HepG2 (cell line): ENCODE results near the gene SH3GL1. TPM values are rescaled to one million over a fixed set of nuclear protein-coding genes. Genes with fewer than 3 reads are reported as not detected.

Experiments used
- ATAC-seq: fragments of 200-7000 bp; cut with Tn5 transposase; 3 replicates; pipeline ENCODE4 v1.9.1; 2020; ENCODE audit warnings: mild to moderate bottlenecking, moderate library complexity
- BruUV-seq: library from RNA; stranded (reverse); fragments of 400-500 nt; replicated peaks from 2 replicates; lab custom pipeline; 2021; lab: Mats Ljungman, UMichigan
- CTCF ChIA-PET: fragments of 300-600 bp; formaldehyde crosslinking; extraction: SDS; loops from one replicate; lab custom pipeline; 2021; ENCODE audit warnings: low total read pairs, inconsistent platforms, low intra/inter-chr PET ratio; lab: Yijun Ruan, JAX
- POLR2A ChIA-PET: fragments of 350-600 bp; sonication (Branson Sonifier 250); formaldehyde crosslinking; loops from one replicate; lab custom pipeline; 2020; ENCODE audit warnings: antibody characterized with exemption, inconsistent platforms; lab: Yijun Ruan, JAX
- DNase-seq: peaks from one replicate; pipeline ENCODE4 v3.0.0-alpha.2; 2015; ENCODE audit warnings: low spot score
- FAIRE-seq: peaks from 3 replicates; lab custom pipeline; 2011; peaks lifted over from hg19 to GRCh38; lab: Jason Lieb, UNC
- H2AFZ ChIP-seq: one replicate; pipeline ENCODE4 v1.6.1; 2011; ENCODE audit warnings: low read length, inconsistent platforms
- H3K27ac ChIP-seq: fragments of 300-600 bp; 3 replicates; pipeline ENCODE4 v1.8.0; 2011; ENCODE audit warnings: mixed run types, mild to moderate bottlenecking, mixed read lengths, low read length, inconsistent platforms; ENCODE audit not compliant: insufficient read depth; ENCODE audit errors: extremely low read length
- H3K27me3 ChIP-seq, 2 experiments: fragments of 200-600 bp in 1 of 2; 2 replicates in 1 of 2; 3 replicates in 1 of 2; pipeline versions ENCODE4 v1.6.0 to v1.8.0; 2011; ENCODE audit warnings: low read length in 2 of 2, mild to moderate bottlenecking in 2 of 2, moderate library complexity in 2 of 2, inconsistent platforms in 1 of 2; ENCODE audit not compliant: insufficient read depth in 2 of 2, control insufficient read depth in 1 of 2
- H3K36me3 ChIP-seq, 2 experiments: fragments of 200-600 bp in 1 of 2; replicated peaks in 1 of 2; 2 replicates in 1 of 2; 3 replicates in 1 of 2; pipeline versions ENCODE4 v1.5.1 to v1.8.0; 2011; ENCODE audit warnings: low read length in 2 of 2, inconsistent platforms in 1 of 2; ENCODE audit not compliant: insufficient read depth in 2 of 2, control insufficient read depth in 1 of 2
- H3K4me1 ChIP-seq: 2 replicates; pipeline ENCODE4 v1.5.1; 2012; ENCODE audit warnings: low read length, inconsistent platforms; ENCODE audit not compliant: insufficient read depth
- H3K4me2 ChIP-seq: 2 replicates; pipeline ENCODE4 v1.6.0; 2011; ENCODE audit warnings: low read depth, low read length, inconsistent platforms
- H3K4me3 ChIP-seq, 3 experiments: fragments of 200-600 bp in 1 of 3; sonication (generic), shearing (Covaris generic) in 1 of 3; replicated peaks in 1 of 3; 2 replicates each; pipeline ENCODE4 v1.5.1; 2011 to 2016; ENCODE audit warnings: low read length in 3 of 3, inconsistent platforms in 2 of 3, low read depth in 2 of 3, mild to moderate bottlenecking in 2 of 3, control low read depth in 1 of 3, mixed read lengths in 1 of 3; ENCODE audit not compliant: insufficient read depth in 1 of 3
- H3K79me2 ChIP-seq: one replicate; pipeline ENCODE4 v1.6.1; 2011; ENCODE audit warnings: low read length, inconsistent platforms; ENCODE audit not compliant: insufficient read depth
- H3K9ac ChIP-seq: 2 replicates; pipeline ENCODE4 v1.6.0; 2011; ENCODE audit warnings: mild to moderate bottlenecking, low read depth, low read length, inconsistent platforms; ENCODE audit not compliant: insufficient read depth
- H3K9me3 ChIP-seq: 2 replicates; pipeline ENCODE4 v1.5.1; 2012; ENCODE audit warnings: mild to moderate bottlenecking, low read length
- H4K20me1 ChIP-seq: 2 replicates; pipeline ENCODE4 v1.6.0; 2011; ENCODE audit warnings: inconsistent platforms, mild to moderate bottlenecking, low read length, moderate library complexity; ENCODE audit not compliant: insufficient read depth
- CEBPB ChIP-seq: IDR thresholded peaks from 2 replicates; pipeline ENCODE4 v1.6.1; 2011; ENCODE audit warnings: low read depth, low read length, improper control_type of control experiment, borderline replicate concordance
- LCORL ChIP-seq, 2 experiments: fragments of 450-650 bp in 1 of 2; sonication (generic) in 1 of 2; formaldehyde crosslinking in 1 of 2; IDR thresholded peaks; 2 replicates each; pipeline versions ENCODE4 v1.5.0 to v1.6.1; 2017 to 2020; ENCODE audit warnings: antibody characterized with exemption in 1 of 2, missing genetic modification reagents in 1 of 2
- RORA ChIP-seq: sonication (generic); formaldehyde crosslinking; IDR thresholded peaks from 2 replicates; pipeline ENCODE4 v1.5.0; 2020; ENCODE audit warnings: mild to moderate bottlenecking, missing genetic modification reagents, moderate library complexity
- SAP130 ChIP-seq: IDR thresholded peaks from 2 replicates; pipeline ENCODE4 v1.6.1; 2016; ENCODE audit warnings: low read depth
- SRSF1 ChIP-seq: fragments of 200-400 bp; formaldehyde crosslinking; optimal IDR thresholded peaks from 2 replicates; pipeline ENCODE3; 2017; ENCODE audit warnings: mild to moderate bottlenecking, low read depth, low read length, moderate library complexity
- ZNF547 ChIP-seq: sonication (generic); formaldehyde crosslinking; IDR thresholded peaks from 2 replicates; pipeline ENCODE4 v1.5.1; 2020; ENCODE audit warnings: mild to moderate bottlenecking, missing genetic modification reagents
- ZNF768 ChIP-seq: sonication (generic); formaldehyde crosslinking; IDR thresholded peaks from 2 replicates; pipeline ENCODE4 v1.4.0; 2020; ENCODE audit warnings: missing genetic modification reagents
- WGBS: methylation state at CpG from one replicate; pipeline ENCODE4 v1.1.6; 2017; ENCODE audit warnings: low lambda C conversion rate; 5-methylcytosine and 5-hydroxymethylcytosine counted together
- in situ Hi-C: cut with HindIII; loops from 2 replicates; pipeline ENCODE4 v1.10.0; 2017; ENCODE audit warnings: low pct_unique_long_range_greater_than_20kb; ENCODE audit not compliant: extremely low pct_ligation_motif_present
- intact Hi-C: fragments of 100-400 bp; cut with micrococcal nuclease; formaldehyde crosslinking; loops from one replicate; pipeline ENCODE4 v1.10.0; 2022; ENCODE audit not compliant: unreplicated experiment
- polyA plus RNA-seq, 8 experiments: library from polyadenylated mRNA; depleted of rRNA in 3 of 8; stranded (reverse) in 7 of 8; unstranded in 1 of 8; fragments of >200 nt; fragmentation: Illumina TruSeq in 4 of 8; extraction: Trizol in 4 of 8; gene quantifications; 2 replicates each; pipeline versions ENCODE4 v1.2.1 to v1.2.3, GENCODE V29; 2011 to 2016; ENCODE audit warnings: low read depth in 4 of 8, missing spikeins in 1 of 8, mixed read lengths in 1 of 8; ENCODE audit not compliant: insufficient read depth in 1 of 8
- total RNA-seq, 5 experiments: library from RNA; depleted of rRNA; stranded (reverse); fragments of >200 nt; fragmentation: Illumina TruSeq; extraction: Trizol; gene quantifications; 2 replicates each; pipeline ENCODE4 v1.2.3, GENCODE V29; 2016; ENCODE audit warnings: low read depth in 1 of 5
- TF ChIP-seq, protein P1 (sequence below): IDR thresholded peaks from 2 replicates; pipeline ENCODE4 v1.6.1; 2016; ENCODE audit warnings: missing compliant biosample characterization, missing genetic modification reagents, borderline replicate concordance
- TF ChIP-seq, protein P2 (sequence below): sonication (generic); formaldehyde crosslinking; IDR thresholded peaks from 2 replicates; pipeline ENCODE4 v1.5.0; 2020; ENCODE audit warnings: mild to moderate bottlenecking, missing genetic modification reagents

The SH3GL1 gene
- total and polyA plus RNA-seq, 2 of the 13 experiments (the other 11 are each of a cell fraction or from before 2014, with no cell fraction given), result 33.0 to 45.1 TPM

- TF ChIP-seq RORA (no peak), ZNF547 (no peak), LCORL (IDR thresholded peaks at IDR 0.05) (no peak), LCORL (CRISPR knock-in tag; IDR thresholded peaks at IDR 0.05) (no peak)
Observed at GRCh38 chr19:4431296-4431695, 30.9 kb upstream of the SH3GL1 start (continued).

DNA sequence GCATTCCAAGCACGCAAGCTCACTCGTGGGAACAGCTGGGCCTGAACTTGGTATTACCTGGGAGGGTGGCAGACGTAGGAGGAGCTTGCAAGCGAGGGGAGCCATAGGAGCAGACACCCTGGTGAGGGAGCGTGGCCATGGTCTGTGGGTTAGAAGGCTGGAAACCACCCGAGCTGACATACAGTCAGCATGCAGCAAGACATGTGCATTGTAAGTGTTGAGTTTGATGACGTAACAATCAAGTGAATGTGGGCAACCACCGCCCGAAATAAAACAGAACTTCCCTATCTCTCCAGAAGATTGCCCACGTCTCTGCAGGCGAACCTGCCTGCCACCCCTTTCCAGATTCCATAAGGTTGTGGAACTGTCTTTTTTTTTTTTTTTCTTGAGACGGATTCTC, 30.4 kb upstream of the SH3GL1 start:
- intact Hi-C loops, result no loop called here
- Histone ChIP-seq H3K4me2 (no peak overlapping the region), H3K27me3 (no peaks in the 10 kb centered on the region), H4K20me1 (no peaks in the 10 kb centered on the region), H3K4me1 (no peaks in the 10 kb centered on the region), H3K9me3 (no peaks in the 10 kb centered on the region), H3K79me2 (no peaks in the 10 kb centered on the region), H3K27ac (no peak overlapping the region), H3K4me3 (no peak overlapping the region), H3K36me3 (peaks cover 23 to 66% of the 10 kb centered on the region in 2 experiments), H2AFZ (no peak overlapping the region), H3K9ac (no peak overlapping the region)
- ChIA-PET POLR2A (no interaction called here), CTCF (no interaction called here)
- no TSS peak for BruUV-seq
- in situ Hi-C loops, result no loop called here
- ATAC-seq (no peak), DNase-seq (no peak), FAIRE-seq (no peak)
- whole genome bisulfite sequencing, result 97% methylated on average over 10 of the region's 12 CpGs
- TF ChIP-seq SRSF1, result no peak
- TF ChIP-seq CEBPB, result peak; percentile 35; the same call in 1 of the 2 replicates
- no peak for TF ChIP-seq ZNF768 (CRISPR knock-in tag)
- TF ChIP-seq, protein P1, sequence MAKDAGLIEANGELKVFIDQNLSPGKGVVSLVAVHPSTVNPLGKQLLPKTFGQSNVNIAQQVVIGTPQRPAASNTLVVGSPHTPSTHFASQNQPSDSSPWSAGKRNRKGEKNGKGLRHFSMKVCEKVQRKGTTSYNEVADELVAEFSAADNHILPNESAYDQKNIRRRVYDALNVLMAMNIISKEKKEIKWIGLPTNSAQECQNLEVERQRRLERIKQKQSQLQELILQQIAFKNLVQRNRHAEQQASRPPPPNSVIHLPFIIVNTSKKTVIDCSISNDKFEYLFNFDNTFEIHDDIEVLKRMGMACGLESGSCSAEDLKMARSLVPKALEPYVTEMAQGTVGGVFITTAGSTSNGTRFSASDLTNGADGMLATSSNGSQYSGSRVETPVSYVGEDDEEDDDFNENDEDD (CRISPR knock-in tag), result no peak
- no peak for TF ChIP-seq SAP130
- TF ChIP-seq, protein P2, sequence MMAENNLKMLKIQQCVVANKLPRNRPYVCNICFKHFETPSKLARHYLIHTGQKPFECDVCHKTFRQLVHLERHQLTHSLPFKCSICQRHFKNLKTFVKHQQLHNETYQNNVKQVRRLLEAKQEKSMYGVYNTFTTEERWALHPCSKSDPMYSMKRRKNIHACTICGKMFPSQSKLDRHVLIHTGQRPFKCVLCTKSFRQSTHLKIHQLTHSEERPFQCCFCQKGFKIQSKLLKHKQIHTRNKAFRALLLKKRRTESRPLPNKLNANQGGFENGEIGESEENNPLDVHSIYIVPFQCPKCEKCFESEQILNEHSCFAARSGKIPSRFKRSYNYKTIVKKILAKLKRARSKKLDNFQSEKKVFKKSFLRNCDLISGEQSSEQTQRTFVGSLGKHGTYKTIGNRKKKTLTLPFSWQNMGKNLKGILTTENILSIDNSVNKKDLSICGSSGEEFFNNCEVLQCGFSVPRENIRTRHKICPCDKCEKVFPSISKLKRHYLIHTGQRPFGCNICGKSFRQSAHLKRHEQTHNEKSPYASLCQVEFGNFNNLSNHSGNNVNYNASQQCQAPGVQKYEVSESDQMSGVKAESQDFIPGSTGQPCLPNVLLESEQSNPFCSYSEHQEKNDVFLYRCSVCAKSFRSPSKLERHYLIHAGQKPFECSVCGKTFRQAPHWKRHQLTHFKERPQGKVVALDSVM, result no peak
